ENCODE results near the gene EGFR.

DNA sequence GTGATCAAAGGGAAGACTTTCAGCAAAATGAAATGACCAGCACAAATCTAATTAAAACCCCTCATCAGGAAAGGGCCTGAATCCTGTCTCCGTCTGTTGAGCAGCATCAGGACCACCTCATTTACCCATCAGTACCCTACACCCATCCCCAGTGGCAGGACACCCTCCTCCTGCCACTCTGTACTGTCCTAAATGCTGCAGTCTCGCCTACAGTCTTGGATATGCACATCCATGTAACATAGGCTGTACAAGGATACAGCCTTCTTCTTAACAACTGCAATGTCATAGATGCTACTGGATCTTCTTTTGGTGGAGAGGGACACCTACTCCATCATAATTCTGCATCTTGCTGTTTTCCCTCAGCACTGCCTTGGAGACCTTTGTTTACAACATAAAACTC is 206.0 kb downstream of the EGFR start:
- no peak for TF ChIP-seq POLR2A (IDR thresholded peaks at IDR 0.05)
- TF ChIP-seq, protein P1, sequence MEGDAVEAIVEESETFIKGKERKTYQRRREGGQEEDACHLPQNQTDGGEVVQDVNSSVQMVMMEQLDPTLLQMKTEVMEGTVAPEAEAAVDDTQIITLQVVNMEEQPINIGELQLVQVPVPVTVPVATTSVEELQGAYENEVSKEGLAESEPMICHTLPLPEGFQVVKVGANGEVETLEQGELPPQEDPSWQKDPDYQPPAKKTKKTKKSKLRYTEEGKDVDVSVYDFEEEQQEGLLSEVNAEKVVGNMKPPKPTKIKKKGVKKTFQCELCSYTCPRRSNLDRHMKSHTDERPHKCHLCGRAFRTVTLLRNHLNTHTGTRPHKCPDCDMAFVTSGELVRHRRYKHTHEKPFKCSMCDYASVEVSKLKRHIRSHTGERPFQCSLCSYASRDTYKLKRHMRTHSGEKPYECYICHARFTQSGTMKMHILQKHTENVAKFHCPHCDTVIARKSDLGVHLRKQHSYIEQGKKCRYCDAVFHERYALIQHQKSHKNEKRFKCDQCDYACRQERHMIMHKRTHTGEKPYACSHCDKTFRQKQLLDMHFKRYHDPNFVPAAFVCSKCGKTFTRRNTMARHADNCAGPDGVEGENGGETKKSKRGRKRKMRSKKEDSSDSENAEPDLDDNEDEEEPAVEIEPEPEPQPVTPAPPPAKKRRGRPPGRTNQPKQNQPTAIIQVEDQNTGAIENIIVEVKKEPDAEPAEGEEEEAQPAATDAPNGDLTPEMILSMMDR (IDR thresholded peaks at IDR 0.05), result no peak

All from prostate gland (tissue), 2 donors.